ENCODE data around the gene COX6B2.
A peak's percentile ranks its signal among the peaks of the same experiment; 100 is the strongest.

COX6B2 gene

GRCh38 chr19:55311797-55312196, 42.7 kb downstream of the COX6B2 start:
- no peak for DNase-seq

- DNase-seq: no peak
Measured at GRCh38 chr19:55311397-55311796, 43.1 kb downstream of the COX6B2 start.

- no peak for DNase-seq
Measured at GRCh38 chr19:55310498-55310897, 44.0 kb downstream of the COX6B2 start.

- no peak for DNase-seq
Measured at GRCh38 chr19:55309448-55309847, 45.1 kb downstream of the COX6B2 start.

GRCh38 chr19:55308281-55308680, 46.2 kb downstream of the COX6B2 start:
- DNase-seq: no peak

- DNase-seq: no peak
Measured at GRCh38 chr19:55306712-55307111, 47.8 kb downstream of the COX6B2 start.

- peak; percentile 22 for DNase-seq
Measured at GRCh38 chr19:55305983-55306562, 48.4 kb downstream of the COX6B2 start.

- DNase-seq: peak; percentile 62
Measured at GRCh38 chr19:55305491-55305890, 49.0 kb downstream of the COX6B2 start.

- no peak for DNase-seq
Measured at GRCh38 chr19:55304980-55305379, 49.5 kb downstream of the COX6B2 start.

GRCh38 chr19:55304279-55304978, 50.1 kb downstream of the COX6B2 start:
- DNase-seq: peak; percentile 63

- DNase-seq: no peak
Measured at GRCh38 chr19:55303477-55303876, 51.0 kb downstream of the COX6B2 start.

GRCh38 chr19:55302318-55302703, 52.2 kb downstream of the COX6B2 start:
- no peak for DNase-seq

- peak; percentile 92 for DNase-seq
Measured at GRCh38 chr19:55301459-55302317, 52.8 kb downstream of the COX6B2 start.

- no peak for DNase-seq
Measured at GRCh38 chr19:55300886-55301458, 53.5 kb downstream of the COX6B2 start.

- no peak for DNase-seq
Measured at GRCh38 chr19:55299991-55300390, 54.5 kb downstream of the COX6B2 start.
